DMS79 (cell line): ENCODE results near the gene LRRC32.
"Not testable (repeated sequence)": the region's sequence is repeated elsewhere in the genome, so short reads cannot be mapped to it uniquely, and the experiment has no call there.

Experiments
- DNase-seq: peaks from one replicate; lab custom pipeline; 2025; lab: John Stamatoyannopoulos, UW

LRRC32 gene

DNA sequence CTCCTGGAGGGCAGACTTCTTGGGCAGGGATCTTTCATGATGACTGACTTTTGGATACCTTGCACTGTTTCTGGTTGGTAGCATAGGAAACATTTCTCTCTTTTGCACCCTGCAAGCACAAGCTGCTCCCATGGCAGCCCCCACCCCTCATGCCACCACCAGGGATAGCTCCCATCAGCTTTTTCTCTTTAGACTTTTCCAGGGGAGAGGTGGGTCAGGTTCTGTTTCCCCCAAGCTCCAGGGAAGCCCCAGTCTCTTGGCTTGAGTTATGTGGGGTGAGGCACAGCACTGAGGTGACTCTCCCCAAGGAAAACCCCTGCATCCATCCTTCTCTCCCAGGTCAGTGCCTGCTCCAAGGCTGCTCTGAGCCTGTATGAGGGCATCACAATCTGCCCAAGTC lies 22.5 kb downstream of the LRRC32 start:
- no peak for DNase-seq

DNA sequence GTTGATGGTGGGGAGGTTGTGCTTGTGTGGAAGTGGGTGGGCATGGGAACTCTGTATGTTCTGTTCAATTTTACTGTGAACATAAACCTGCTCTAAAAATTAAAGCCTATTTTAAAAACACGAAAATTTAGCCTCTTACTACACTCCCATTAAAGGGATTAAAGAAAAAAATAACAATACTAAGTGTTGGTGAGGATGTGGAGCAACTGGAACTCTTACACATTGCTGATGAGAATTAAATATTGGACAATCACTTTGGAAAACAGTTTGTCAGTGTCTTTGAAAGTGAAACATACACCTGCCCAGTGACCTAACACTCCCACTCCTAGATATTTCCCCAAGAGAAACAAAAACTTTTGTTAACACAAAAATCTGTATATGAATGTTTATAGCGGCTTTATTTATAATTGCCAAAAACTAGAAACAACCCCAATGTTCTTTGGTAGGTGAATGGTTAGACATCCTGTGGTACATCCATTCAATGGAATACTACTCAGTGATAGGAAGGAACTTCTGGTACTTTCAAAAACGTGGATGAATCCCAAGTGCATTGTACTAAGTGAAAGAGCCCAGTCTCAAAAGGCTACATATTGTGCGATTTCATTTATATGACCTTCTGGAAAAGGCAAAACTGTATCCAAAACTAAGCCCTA lies 23.5 kb downstream of the LRRC32 start:
- no peak for DNase-seq

- DNase-seq = no peak
Observed at GRCh38 chr11:76644591-76644990, 26.0 kb downstream of the LRRC32 start.

DNA sequence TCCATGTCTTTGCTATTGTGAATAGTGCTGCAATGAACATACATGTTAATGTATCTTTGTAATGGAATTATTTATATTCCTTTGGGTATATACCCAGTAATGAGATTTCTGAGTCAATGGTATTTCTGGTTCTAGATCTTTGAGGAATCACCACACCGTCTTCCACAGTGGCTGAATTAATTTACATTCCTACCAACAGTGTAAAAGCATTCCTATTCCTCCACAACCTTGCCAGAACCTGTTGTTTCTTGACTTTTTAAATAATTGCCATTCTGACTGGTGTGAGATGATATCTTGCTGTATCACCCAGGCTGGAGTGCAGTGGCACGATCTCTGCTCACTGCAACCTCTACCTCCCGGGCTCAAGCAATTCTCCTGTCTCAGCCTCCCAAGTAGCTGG lies 26.8 kb downstream of the LRRC32 start:
- DNase-seq = not testable (repeated sequence)

DNA sequence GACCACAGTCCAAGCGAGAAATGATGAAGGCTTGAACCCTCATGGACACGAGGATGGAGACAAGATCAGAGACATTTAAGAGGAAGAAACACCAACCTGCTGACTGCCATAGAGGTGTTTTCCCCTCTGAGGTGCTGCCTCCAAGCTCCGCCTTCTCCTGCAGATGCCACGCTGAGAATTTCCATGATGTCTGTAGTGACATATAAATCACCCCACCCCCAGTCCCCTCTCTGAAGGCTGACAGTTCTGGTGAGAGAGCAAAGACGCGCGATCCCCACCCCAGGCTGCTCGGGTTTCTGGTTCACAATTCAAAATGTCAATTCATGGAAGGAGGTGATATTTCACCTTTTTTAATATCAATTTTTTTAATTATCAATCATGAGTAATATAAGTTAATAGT lies 28.2 kb downstream of the LRRC32 start:
- DNase-seq = no peak

GRCh38 chr11:76641905-76642304 lies 28.6 kb downstream of the LRRC32 start:
- DNase-seq = no peak

DNA sequence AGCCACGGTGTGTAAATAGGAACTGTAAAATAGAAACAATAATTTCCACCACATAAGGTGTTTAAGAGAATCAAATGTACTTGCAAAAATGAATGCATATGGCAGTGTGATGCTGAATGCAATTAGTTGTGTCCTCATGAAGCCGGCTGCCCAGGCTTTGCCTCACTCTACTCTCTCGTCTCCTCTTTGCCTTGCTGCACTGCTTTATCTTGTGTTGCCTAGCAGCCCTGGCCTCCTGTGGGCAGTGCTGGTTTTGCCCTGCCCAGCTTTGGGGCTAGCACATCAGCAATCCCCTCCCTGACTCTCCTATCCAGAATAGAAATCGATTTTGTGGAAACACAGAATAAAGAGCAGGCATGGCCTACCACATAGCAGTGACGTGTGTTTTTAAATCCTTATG lies 30.0 kb downstream of the LRRC32 start:
- no peak for DNase-seq

DNA sequence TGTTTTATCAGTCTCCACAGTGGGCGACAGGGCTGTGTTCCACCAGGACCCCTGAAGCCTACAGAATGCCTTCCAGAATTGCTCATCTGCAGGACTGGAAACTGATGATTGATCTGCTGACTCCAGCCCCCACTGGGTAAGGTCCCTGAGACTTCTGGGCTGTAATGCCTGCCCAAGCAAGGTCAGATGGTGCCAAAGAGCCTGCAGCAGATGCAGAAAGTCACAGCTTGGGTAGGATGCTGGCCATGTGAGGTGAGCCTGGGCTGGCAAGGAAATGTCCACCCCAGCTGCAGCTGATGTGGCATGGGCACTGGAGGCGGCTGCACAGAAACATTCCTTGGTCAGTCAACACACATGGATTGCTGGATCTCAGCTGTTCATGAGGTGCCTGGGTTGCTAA lies 30.9 kb downstream of the LRRC32 start:
- DNase-seq = no peak

DNA sequence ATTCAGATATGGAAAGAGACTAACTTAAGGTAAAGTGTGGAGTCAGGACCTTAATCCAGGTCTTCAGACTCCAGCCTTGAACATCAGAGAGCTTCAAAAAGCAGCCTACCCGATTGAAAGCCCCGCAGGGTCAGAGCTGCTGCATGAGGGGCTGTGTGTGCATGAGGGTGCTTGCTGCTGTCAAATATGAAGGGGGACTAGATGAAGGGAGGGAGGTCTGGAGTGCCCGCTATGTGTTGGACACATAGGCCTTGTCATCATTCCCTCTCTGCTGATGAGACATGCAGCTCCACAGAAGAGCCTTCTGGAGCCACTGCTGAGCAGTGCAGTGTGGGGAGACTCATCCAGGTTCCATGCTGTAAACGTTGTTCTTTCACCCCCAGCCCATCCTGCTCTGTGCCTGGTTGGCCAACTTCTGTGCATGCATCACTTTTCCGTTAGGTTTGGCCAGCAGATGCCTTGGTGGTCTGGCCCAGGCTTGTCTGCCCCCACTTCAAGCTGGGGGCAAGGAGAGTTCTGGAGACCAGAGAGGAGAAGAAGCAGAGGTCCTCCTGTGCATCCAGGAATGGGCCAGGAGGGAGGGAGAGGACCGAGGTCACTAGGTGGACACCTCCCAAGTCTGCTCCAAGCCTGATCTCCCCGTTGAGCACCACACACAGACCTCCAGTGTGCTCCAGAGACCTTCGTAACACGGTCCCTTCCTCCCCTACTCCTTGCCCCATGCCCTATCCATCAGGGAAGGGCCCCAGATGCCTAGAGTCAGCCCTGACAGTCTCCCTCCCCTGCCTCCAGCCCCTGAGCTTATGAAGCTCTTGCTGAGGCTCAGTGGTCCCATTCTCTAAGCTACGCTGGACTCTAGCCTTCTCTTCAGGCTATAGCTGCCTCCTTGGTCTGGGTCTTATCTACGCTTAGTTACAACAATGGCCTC lies 32.0 kb downstream of the LRRC32 start:
- DNase-seq = no peak

GRCh38 chr11:76637491-76638269 lies 32.9 kb downstream of the LRRC32 start:
- DNase-seq = no peak

- DNase-seq = no peak
Observed at GRCh38 chr11:76636826-76637460, 33.6 kb downstream of the LRRC32 start.

GRCh38 chr11:76635991-76636738 lies 34.4 kb downstream of the LRRC32 start:
- DNase-seq = no peak

DNA sequence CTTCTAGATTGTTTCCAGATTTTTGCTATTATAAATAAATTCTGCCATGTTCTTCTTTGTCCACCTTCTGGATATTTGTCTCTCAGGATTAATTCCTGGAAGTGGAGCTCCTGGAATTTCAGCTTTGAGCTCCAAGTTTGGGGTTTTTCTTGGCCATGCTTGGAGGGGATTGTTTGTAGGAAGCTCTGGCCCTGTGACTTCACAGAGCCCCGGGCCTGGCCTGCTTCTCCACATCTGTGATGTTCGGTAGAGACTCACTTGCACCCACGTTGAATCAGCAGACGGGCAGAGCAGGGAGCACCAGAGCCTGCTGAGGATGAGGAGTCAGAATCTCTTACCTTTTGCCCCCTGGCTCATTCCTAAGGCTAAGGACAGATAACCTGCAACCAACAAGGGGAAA lies 35.7 kb downstream of the LRRC32 start:
- DNase-seq = no peak

- DNase-seq = no peak
Observed at GRCh38 chr11:76632492-76632891, 38.1 kb downstream of the LRRC32 start.

GRCh38 chr11:76631566-76632308 lies 38.8 kb downstream of the LRRC32 start:
- DNase-seq = no peak

DNA sequence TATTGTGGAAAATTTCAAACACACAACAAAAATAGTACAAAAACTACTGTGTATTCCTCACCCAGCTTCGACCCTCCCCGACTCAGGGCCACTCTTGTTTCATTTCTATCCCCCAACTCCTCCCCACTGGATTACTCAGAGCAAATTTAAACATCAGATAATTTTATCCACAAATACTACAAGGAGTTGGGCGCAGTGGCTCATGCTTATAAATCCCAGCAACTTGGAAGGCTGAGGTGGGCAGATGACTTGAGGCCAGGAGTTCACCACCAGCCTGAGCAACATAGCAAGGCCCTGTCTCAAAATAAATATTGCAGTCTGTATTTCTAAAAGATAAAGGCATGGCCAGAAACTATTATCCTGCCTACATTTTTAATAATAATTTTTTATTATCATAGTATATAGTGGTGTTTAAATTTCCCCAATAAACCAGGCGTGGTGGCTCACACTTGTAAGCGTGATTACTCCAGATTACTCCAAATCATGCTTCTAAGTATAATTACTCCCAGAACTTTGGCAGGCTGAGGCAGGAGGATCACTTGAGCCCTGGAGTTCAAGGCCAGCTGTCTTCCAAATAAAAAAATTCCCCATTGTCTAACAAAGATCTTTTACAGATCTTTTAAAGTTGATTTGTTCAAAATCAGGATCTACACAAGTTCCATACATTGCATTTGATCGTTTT lies 39.8 kb downstream of the LRRC32 start:
- no peak for DNase-seq

DNA sequence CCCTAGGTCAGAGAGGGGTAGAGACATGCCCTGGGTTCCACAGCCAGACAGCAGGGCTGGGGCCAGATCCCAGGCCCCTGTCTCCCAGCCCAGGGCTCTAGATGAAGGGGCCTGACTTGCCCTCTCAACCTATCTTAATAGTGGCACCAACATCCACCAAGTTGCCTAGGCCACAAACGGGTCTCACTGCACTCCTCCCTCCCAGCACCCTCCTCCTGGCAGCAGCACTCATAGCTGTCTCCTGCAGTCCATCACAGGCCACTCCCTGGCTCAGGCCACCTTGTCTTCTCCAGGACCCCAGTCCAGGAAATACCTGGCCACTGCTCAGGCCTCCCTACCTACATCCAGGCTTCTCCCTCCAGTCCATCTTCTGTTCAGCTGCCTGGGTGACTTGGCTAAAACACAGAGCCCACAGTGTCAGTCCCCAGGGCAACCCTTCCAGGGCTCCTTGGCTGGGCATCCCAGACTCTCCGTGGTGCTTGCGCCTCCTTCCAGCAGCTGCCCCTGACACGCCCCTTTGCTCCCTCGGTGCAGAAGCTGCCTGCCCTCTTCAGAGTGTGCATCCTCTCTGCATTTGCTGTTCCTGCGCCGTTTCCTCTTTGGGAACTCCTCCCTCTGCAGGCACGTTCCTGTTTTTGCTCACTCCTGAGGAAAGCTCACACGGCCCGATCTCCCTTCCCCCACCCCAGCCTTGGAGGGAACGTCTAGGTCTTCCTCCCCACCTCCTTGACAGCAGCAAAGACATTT lies 40.5 kb downstream of the LRRC32 start:
- no peak for DNase-seq

- DNase-seq = no peak
Observed at GRCh38 chr11:76629116-76629852, 41.3 kb downstream of the LRRC32 start.
